ENCODE data around the gene ITGA6. TPM values are rescaled to one million over a fixed set of nuclear protein-coding genes. Genes with fewer than 3 reads are reported as not detected.

The ITGA6 gene
- total RNA-seq, 4 donors from 2014 or later: 29.9 to 46.5 (median 36.6) TPM

- Histone ChIP-seq H3K27ac (replicated peaks in 1 of 4) (no peak overlapping the region), H3K4me3 (no peak overlapping the region), H3K4me1 (peaks cover 8 to 16% (median 14%) of the 10 kb centered on the region in 4 donors), H3K36me3 (no peaks in the 10 kb centered on the region), H3K9me3 (no peaks in the 10 kb centered on the region), H3K27me3 (peaks cover 0 to 37% (median 2%) of the 10 kb centered on the region in 4 donors)
- no peak for DNase-seq (ENCODE audit: extremely low spot score)
- TF ChIP-seq EP300 (IDR thresholded peaks at IDR 0.05) (no peak), POLR2AphosphoS5 (IDR thresholded peaks at IDR 0.05) (no peak), POLR2A (IDR thresholded peaks at IDR 0.05; ENCODE audit: low read depth) (no peak)
- TF ChIP-seq, protein P1, sequence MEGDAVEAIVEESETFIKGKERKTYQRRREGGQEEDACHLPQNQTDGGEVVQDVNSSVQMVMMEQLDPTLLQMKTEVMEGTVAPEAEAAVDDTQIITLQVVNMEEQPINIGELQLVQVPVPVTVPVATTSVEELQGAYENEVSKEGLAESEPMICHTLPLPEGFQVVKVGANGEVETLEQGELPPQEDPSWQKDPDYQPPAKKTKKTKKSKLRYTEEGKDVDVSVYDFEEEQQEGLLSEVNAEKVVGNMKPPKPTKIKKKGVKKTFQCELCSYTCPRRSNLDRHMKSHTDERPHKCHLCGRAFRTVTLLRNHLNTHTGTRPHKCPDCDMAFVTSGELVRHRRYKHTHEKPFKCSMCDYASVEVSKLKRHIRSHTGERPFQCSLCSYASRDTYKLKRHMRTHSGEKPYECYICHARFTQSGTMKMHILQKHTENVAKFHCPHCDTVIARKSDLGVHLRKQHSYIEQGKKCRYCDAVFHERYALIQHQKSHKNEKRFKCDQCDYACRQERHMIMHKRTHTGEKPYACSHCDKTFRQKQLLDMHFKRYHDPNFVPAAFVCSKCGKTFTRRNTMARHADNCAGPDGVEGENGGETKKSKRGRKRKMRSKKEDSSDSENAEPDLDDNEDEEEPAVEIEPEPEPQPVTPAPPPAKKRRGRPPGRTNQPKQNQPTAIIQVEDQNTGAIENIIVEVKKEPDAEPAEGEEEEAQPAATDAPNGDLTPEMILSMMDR (IDR thresholded peaks at IDR 0.05): no peak
- intact Hi-C loops (cut with DNase I): no loop called here
- 92% methylated on average over 6 of the region's 6 CpGs for WGBS
Observed at GRCh38 chr2:172423160-172423559, 4.2 kb upstream of the ITGA6 start.

DNA sequence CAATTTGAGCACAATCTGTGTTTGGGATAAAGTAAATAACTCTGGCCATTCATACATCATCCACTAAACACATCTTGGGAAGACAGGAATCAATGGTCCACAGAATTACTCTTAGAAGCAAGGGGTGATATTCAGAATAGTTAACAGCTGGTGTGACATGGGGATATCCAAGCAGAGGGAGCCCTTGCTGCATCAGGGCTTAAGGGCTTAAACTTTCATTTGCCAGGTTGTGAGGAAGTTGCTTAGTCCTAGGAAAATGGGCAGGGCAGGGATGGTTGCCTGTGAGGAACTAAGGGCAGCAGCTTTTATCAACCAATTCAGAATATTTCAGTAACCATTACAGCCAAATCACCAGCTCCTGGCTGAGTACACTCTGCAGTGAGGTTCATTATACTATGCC, 2.0 kb upstream of the ITGA6 start:
- Histone ChIP-seq H3K27ac (replicated peaks in 1 of 4) (no peak overlapping the region), H3K9me3 (no peaks in the 10 kb centered on the region), H3K36me3 (no peaks in the 10 kb centered on the region), H3K4me3 (no peak overlapping the region), H3K27me3 (peaks cover 0 to 45% (median 2%) of the 10 kb centered on the region in 4 donors), H3K4me1 (peaks cover 8 to 22% (median 21%) of the 10 kb centered on the region in 4 donors)
- intact Hi-C loops (cut with DNase I): no loop called here
- no peak for DNase-seq (ENCODE audit: extremely low spot score)
- TF ChIP-seq POLR2AphosphoS5 (IDR thresholded peaks at IDR 0.05) (no peak), POLR2A (IDR thresholded peaks at IDR 0.05; ENCODE audit: low read depth) (no peak), EP300 (IDR thresholded peaks at IDR 0.05) (no peak)
- TF ChIP-seq, protein P1 (IDR thresholded peaks at IDR 0.05): no peak

DNA sequence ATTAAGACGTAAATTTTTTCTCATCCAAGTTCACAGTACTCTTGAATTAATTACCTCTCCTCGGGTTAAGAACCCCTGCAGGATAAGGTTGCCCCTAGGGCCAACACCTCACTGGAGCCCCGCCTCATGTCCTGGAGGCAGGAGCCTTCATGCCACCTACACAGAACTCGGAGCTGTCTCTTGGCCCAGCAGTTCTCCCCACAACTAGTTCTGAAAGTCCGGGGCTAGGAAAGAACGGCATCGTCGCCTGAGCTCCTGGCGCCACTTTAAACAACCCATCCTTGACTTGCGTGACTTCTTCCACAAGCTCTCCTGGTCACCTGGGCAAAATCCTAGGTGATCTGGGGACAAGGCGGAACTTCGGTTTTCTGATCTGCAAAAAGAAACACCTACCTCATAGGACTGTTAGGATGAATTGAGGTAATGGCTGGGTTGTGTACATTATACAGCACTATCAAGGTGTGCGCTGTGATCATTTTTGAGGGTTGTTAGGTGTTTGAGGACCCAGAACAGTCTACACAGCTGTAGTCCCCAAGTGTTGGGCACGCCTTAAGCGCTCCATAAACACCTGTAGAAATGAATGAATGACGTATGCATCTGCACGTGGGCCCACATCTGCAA, 641 bp upstream of the ITGA6 start:
- 75% methylated on average over 17 of the region's 17 CpGs for WGBS
- intact Hi-C loops (cut with DNase I): no loop called here
- DNase-seq (ENCODE audit: extremely low spot score): no peak
- no peak for TF ChIP-seq EP300 (IDR thresholded peaks at IDR 0.05)
- no peak for TF ChIP-seq POLR2A (IDR thresholded peaks at IDR 0.05; ENCODE audit: low read depth)
- TF ChIP-seq POLR2AphosphoS5 (IDR thresholded peaks at IDR 0.05): no peak
- TF ChIP-seq, protein P1 (IDR thresholded peaks at IDR 0.05): no peak
- H3K27me3 ChIP-seq: peaks cover 0 to 45% (median 2%) of the 10 kb centered on the region in 4 donors
- no peaks in the 10 kb centered on the region for H3K9me3 ChIP-seq
- H3K4me3 ChIP-seq: peak overlapping the region; percentile 66 to 80 (median 72)
- H3K27ac ChIP-seq (replicated peaks in 1 of 4): peak overlapping the region in 3 of 4 donors; percentile 66 to 80 (median 80)
- H3K4me1 ChIP-seq: peaks cover 8 to 22% (median 21%) of the 10 kb centered on the region in 4 donors
- H3K36me3 ChIP-seq: no peaks in the 10 kb centered on the region

DNA sequence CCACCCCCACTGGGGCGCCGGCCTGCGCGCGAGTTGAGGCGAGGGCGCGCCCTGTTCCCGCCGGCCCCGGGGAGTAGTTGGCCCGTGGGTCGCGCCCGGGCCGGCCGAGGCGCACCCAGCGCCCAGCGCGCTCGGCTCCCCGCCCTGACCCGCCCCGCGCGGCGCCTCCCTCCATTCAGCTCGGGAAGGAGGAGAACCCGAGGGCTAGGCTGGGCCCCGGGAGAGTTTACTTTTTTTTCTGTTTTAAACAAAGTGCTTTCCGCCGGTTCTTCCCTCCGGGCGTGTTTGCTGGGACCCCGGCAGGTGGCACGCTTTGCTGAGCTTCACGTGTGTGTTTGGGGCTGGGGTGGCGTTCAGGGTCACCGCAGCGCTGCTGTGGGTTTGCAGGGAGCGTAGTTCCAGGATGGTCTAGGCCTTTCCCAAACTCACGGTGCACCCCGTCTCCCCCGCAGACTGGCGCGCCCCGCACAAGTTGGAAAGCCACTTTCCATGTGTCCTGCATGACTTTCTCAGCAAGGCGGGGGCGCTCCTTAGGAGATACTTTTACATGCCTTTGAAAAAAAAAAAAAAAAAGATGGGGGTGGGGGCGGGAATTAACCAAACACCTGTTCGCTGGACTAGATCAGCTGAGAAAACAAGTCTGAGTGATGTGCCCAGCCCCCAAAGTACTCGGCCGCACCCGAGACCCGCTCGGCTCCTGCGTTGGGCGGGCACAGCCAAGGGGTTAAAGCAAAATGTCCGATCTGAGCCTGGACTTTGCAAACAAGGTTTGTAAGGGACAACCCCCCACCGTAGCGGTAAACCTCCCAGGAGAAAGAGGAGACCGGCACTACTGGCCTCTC, 825 bp downstream of the ITGA6 start:
- no peak for DNase-seq (ENCODE audit: extremely low spot score)
- Histone ChIP-seq H3K36me3 (no peaks in the 10 kb centered on the region), H3K27me3 (peaks cover 0 to 44% (median 2%) of the 10 kb centered on the region in 4 donors), H3K4me1 (peaks cover 13 to 24% (median 22%) of the 10 kb centered on the region in 4 donors), H3K9me3 (no peaks in the 10 kb centered on the region), H3K4me3 (peak overlapping the region; percentile 66 to 80 (median 72)), H3K27ac (replicated peaks in 1 of 4) (peak overlapping the region; percentile 66 to 80 (median 78))
- 18% methylated on average over 32 of the region's 63 CpGs for WGBS
- intact Hi-C loops (cut with DNase I): no loop called here
- TF ChIP-seq, protein P1 (IDR thresholded peaks at IDR 0.05): no peak
- TF ChIP-seq EP300 (IDR thresholded peaks at IDR 0.05) (no peak), POLR2A (IDR thresholded peaks at IDR 0.05; ENCODE audit: low read depth) (no peak), POLR2AphosphoS5 (IDR thresholded peaks at IDR 0.05) (no peak)
